ENCODE results near the gene PRKAR2A.
"Not testable (repeated sequence)": the region's sequence is repeated elsewhere in the genome, so short reads cannot be mapped to it uniquely, and the experiment has no call there.

Gene PRKAR2A

GRCh38 chr3:48743773-48744172 lies 103.9 kb downstream of the PRKAR2A start:
- ChIA-PET CTCF (no interaction called here), POLR2A (interaction anchor here (0.6 kb wide), 1 partner anchor 36 kb away, joined by 3 read pairs; no protein-coding TSS in a partner anchor)
- H3K36me3 ChIP-seq (ENCODE audit: control insufficient read depth in 2 of 2, insufficient read depth in 1 of 2, low read length in 2 of 2), result peaks cover 0 to 4% of the 10 kb centered on the region in 2 experiments; a peak in 1 of 3 replicates

GRCh38 chr3:48741226-48741625 lies 106.4 kb downstream of the PRKAR2A start:
- H3K9me3 ChIP-seq (ENCODE audit: control insufficient read depth, insufficient read depth, low read depth, low read length); CTCF ChIA-PET; H3K4me1 ChIP-seq (ENCODE audit: control insufficient read depth, insufficient read depth, low read length); H3K27ac ChIP-seq (ENCODE audit: extremely low read depth, low read depth, low read length); H3K4me3 ChIP-seq (ENCODE audit: low read depth, low read length); POLR2A ChIA-PET; H3K36me3 ChIP-seq (ENCODE audit: control insufficient read depth in 2 of 2, insufficient read depth in 1 of 2, low read length in 2 of 2): not testable (repeated sequence)

More at GRCh38 chr3:48743773-48744172, 103.9 kb downstream of the PRKAR2A start:
- TF ChIP-seq ZNF138 (tag by site-specific recombination; IDR thresholded peaks at IDR 0.05; ENCODE audit: borderline replicate concordance) (no peak), ZNF768 (tag by site-specific recombination; IDR thresholded peaks at IDR 0.05) (no peak), ZNF157 (tag by site-specific recombination; IDR thresholded peaks at IDR 0.05) (no peak), ZNF473 (tag by site-specific recombination; IDR thresholded peaks at IDR 0.05) (no peak), ZNF544 (tag by site-specific recombination; IDR thresholded peaks at IDR 0.05) (no peak), ZNF677 (tag by site-specific recombination; IDR thresholded peaks at IDR 0.05) (no peak), GLI4 (tag by site-specific recombination; IDR thresholded peaks at IDR 0.05) (no peak)
- Histone ChIP-seq H3K27ac (ENCODE audit: extremely low read depth, low read depth, low read length) (no peak overlapping the region), H3K9me3 (ENCODE audit: control insufficient read depth, insufficient read depth, low read depth, low read length) (no peaks in the 10 kb centered on the region), H3K4me1 (ENCODE audit: control insufficient read depth, insufficient read depth, low read length) (no peaks in the 10 kb centered on the region), H3K4me3 (ENCODE audit: low read depth, low read length) (no peak overlapping the region)

GRCh38 chr3:48739955-48740823 lies 107.5 kb downstream of the PRKAR2A start:
- Histone ChIP-seq H3K36me3 (ENCODE audit: control insufficient read depth in 2 of 2, insufficient read depth in 1 of 2, low read length in 2 of 2) (no peaks in the 10 kb centered on the region), H3K4me1 (ENCODE audit: control insufficient read depth, insufficient read depth, low read length) (no peaks in the 10 kb centered on the region), H3K4me3 (ENCODE audit: low read depth, low read length) (no peak overlapping the region), H3K27ac (ENCODE audit: extremely low read depth, low read depth, low read length) (no peak overlapping the region), H3K9me3 (ENCODE audit: control insufficient read depth, insufficient read depth, low read depth, low read length) (no peaks in the 10 kb centered on the region)
- POLR2A ChIA-PET, result interaction anchor here (1.3 kb wide), 2 partner anchors 23 to 179 kb away, joined by 4 to 6 read pairs; partner anchors contain the start of gene IP6K2
- CTCF ChIA-PET, result interaction anchor here (0.6 to 1.5 kb wide), 23 partner anchors 7 to 339 kb away, joined by 3 to 7 read pairs (median 4); partner anchors contain the start of genes ARIH2 and IP6K2
- TF ChIP-seq ZNF530 (tag by site-specific recombination; IDR thresholded peaks at IDR 0.05; ENCODE audit: low read depth) (no peak), ZNF654 (tag by site-specific recombination; IDR thresholded peaks at IDR 0.05; ENCODE audit: low read depth) (peak; percentile 33), ZNF76 (tag by site-specific recombination; IDR thresholded peaks at IDR 0.05; ENCODE audit: borderline replicate concordance, low read depth) (0 out of 2 replicates have a peak, but pooled peaks have one; percentile 49), PATZ1 (tag by site-specific recombination; IDR thresholded peaks at IDR 0.05) (peak; percentile 30; the same call in 1 of the 2 replicates), PRDM1 (tag by site-specific recombination; IDR thresholded peaks at IDR 0.05) (no peak), PRDM10 (tag by site-specific recombination; IDR thresholded peaks at IDR 0.05) (peak; percentile 64), ZNF148 (tag by site-specific recombination; IDR thresholded peaks at IDR 0.05; ENCODE audit: borderline replicate concordance) (no peak), ZNF701 (tag by site-specific recombination; IDR thresholded peaks at IDR 0.05) (no peak), ZNF600 (tag by site-specific recombination; IDR thresholded peaks at IDR 0.05) (0 out of 2 replicates have a peak, but pooled peaks have one; percentile 27), YY1 (tag by site-specific recombination; IDR thresholded peaks at IDR 0.05) (no peak), ZNF785 (tag by site-specific recombination; IDR thresholded peaks at IDR 0.05) (0 out of 2 replicates have a peak, but pooled peaks have one; percentile 72), ZBTB48 (tag by site-specific recombination; IDR thresholded peaks at IDR 0.05) (no peak), MZF1 (tag by site-specific recombination; IDR thresholded peaks at IDR 0.05; ENCODE audit: borderline replicate concordance) (no peak)

Data from HEK293 (cell line).